PC-3 (cell line): ENCODE results near the gene GRIN2A.

Experiments used
- EZH2phosphoT487 ChIP-seq: fragments of 300-600 bp; sonication (generic); IDR thresholded peaks from 2 replicates; pipeline ENCODE4 v1.6.1; 2018; ENCODE audit warnings: mild to moderate bottlenecking, antibody characterized with exemption, low read length, borderline replicate concordance
- TF ChIP-seq, protein P1 (sequence below): fragments of 300-600 bp; sonication (generic); conservative IDR thresholded peaks from 2 replicates; pipeline ENCODE4 v1.5.1; 2017; ENCODE audit warnings: antibody characterized with exemption, low read depth, mild to moderate bottlenecking, low read length

DNA sequence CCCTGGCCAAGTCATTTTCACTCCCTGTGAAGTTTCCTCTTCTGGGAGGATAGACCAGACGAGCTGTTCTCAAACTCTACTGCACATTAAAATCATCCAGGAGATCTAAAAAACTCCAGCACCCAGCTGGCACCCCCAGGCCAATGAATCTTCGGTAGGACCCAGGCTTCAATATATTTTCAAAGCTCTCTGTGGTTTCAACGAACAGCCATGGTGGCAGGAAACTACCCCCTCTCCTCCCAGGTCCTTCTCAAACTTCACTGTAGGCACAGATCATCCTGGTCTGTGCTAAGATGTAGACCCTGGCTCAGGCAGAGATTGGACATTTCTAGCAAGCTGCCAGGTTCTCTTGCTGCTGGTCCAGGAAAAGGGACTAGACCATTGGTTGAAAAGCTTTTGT, 38.7 kb upstream of the GRIN2A start:
- TF ChIP-seq, protein P1, sequence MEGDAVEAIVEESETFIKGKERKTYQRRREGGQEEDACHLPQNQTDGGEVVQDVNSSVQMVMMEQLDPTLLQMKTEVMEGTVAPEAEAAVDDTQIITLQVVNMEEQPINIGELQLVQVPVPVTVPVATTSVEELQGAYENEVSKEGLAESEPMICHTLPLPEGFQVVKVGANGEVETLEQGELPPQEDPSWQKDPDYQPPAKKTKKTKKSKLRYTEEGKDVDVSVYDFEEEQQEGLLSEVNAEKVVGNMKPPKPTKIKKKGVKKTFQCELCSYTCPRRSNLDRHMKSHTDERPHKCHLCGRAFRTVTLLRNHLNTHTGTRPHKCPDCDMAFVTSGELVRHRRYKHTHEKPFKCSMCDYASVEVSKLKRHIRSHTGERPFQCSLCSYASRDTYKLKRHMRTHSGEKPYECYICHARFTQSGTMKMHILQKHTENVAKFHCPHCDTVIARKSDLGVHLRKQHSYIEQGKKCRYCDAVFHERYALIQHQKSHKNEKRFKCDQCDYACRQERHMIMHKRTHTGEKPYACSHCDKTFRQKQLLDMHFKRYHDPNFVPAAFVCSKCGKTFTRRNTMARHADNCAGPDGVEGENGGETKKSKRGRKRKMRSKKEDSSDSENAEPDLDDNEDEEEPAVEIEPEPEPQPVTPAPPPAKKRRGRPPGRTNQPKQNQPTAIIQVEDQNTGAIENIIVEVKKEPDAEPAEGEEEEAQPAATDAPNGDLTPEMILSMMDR = no peak
- TF ChIP-seq EZH2phosphoT487 = no peak
